Psoas muscle (tissue), 8 donors: ENCODE results near the gene PSMA8. TPM values are rescaled to one million over a fixed set of nuclear protein-coding genes. Genes with fewer than 3 reads are reported as not detected.
"Not testable (repeated sequence)": the region's sequence is repeated elsewhere in the genome, so short reads cannot be mapped to it uniquely, and the experiment has no call there.

Experiments
- ATAC-seq, 4 donors: fragments of 200-7000 bp; cut with Tn5 transposase; one replicate each; pipeline ENCODE4 v1.9.1; 2020; ENCODE audit warnings: moderate library complexity in 3 of 4, mild to moderate bottlenecking in 2 of 4
- DNase-seq, 2 donors: peaks; one replicate each; pipeline ENCODE4 v3.0.0-alpha.2; 2020
- H3K27ac ChIP-seq: fragments of 200-600 bp; one replicate; pipeline ENCODE4 v1.8.0; 2022
- H3K27me3 ChIP-seq, 3 donors: fragments of 200-600 bp in 1 of 3; one replicate each; pipeline versions ENCODE4 v1.6.1 to v1.8.0; 2013 to 2022; ENCODE audit warnings: low read length in 2 of 3, mild to moderate bottlenecking in 2 of 3, moderate library complexity in 1 of 3; ENCODE audit not compliant: insufficient read depth in 3 of 3
- H3K36me3 ChIP-seq, 2 donors: fragments of 200-600 bp in 1 of 2; one replicate each; pipeline versions ENCODE4 v1.6.1 to v1.8.0; 2013 to 2022; ENCODE audit warnings: low read depth in 1 of 2, mild to moderate bottlenecking in 1 of 2, moderate library complexity in 1 of 2; ENCODE audit not compliant: insufficient read depth in 1 of 2
- H3K4me1 ChIP-seq: fragments of 200-600 bp; one replicate; pipeline ENCODE4 v1.8.0; 2022
- H3K4me3 ChIP-seq: fragments of 200-600 bp; one replicate; pipeline ENCODE4 v1.8.0; 2022; ENCODE audit warnings: mild to moderate bottlenecking
- H3K9me3 ChIP-seq: fragments of 200-600 bp; one replicate; pipeline ENCODE4 v1.8.0; 2022
- WGBS, 3 donors: extraction: QIAGEN DNeasy Blood & Tissue Kit; methylation state at CpG; one replicate each; pipeline versions ENCODE4 v1.1.6 to v1.1.7; 2013; 5-methylcytosine and 5-hydroxymethylcytosine counted together
- intact Hi-C, 2 donors: fragments of 100-400 bp; cut with DNase I; formaldehyde crosslinking; loops; one replicate each; pipeline versions ENCODE4 v1.11.0 to v1.14.2; 2022
- polyA plus RNA-seq, 3 donors: library from polyadenylated mRNA; stranded (reverse); fragments of 200-250 nt; gene quantifications; one replicate each; pipeline ENCODE4 v1.2.3, GENCODE V29; 2013
- total RNA-seq, 4 donors: library from RNA; stranded (reverse); fragmentation: NEBNext Ultra II Directional in 2 of 4; extraction: Animal tissue kit (Norgen Biotek cat#: 25700) in 2 of 4; gene quantifications; one replicate each; pipeline versions ENCODE4 v1.2.1 to v1.2.4, GENCODE V29; 2021 to 2023
- TF ChIP-seq, protein P1 (sequence below): fragments of 200-600 bp; IDR thresholded peaks from one replicate; pipeline ENCODE4 v1.8.0; 2022; ENCODE audit warnings: antibody characterized with exemption
- donor health status: healthy with polysubstance abuse.
- donor health status: DM: no; HTN: no; CAD: no; lungs with moderate emphysema.
- donor health status: Bipolar disorder and iron deficiency.
- donor health status: healthy.
- donor health status: DM: yes; HTN: yes; CAD: no.
- donor health status: DM: no; HTN: no; CAD: no.
- donor health status: DM: no; HTN: no; CAD: no.
- donor health status: DM: yes; HTN: yes; CAD: no.

The PSMA8 gene
- total and polyA plus RNA-seq, 7 donors, result not detected

DNA sequence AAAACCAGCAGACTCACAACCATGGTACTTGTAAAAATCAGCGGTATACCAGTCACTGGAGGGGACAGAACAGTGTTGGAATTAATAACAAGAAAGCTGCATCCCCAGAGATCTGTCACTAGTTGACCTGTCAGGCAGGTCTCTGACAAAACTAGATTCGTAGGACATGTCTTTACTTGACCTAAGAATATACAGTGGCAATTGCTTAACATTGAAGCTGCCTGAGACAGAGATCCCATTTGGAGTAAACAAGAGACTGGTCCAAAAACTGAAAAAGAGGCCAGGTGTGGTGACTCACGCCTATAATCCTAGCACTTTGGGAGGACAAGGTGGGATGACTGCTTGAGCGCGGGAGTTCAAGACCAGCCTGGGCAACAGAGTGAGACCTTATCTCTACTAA is 36.1 kb upstream of the PSMA8 start:
- H3K9me3 ChIP-seq, result no peaks in the 10 kb centered on the region
- TF ChIP-seq, protein P1, sequence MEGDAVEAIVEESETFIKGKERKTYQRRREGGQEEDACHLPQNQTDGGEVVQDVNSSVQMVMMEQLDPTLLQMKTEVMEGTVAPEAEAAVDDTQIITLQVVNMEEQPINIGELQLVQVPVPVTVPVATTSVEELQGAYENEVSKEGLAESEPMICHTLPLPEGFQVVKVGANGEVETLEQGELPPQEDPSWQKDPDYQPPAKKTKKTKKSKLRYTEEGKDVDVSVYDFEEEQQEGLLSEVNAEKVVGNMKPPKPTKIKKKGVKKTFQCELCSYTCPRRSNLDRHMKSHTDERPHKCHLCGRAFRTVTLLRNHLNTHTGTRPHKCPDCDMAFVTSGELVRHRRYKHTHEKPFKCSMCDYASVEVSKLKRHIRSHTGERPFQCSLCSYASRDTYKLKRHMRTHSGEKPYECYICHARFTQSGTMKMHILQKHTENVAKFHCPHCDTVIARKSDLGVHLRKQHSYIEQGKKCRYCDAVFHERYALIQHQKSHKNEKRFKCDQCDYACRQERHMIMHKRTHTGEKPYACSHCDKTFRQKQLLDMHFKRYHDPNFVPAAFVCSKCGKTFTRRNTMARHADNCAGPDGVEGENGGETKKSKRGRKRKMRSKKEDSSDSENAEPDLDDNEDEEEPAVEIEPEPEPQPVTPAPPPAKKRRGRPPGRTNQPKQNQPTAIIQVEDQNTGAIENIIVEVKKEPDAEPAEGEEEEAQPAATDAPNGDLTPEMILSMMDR, result no peak
- DNase-seq (no peak), ATAC-seq (no peak)
- H3K4me1 ChIP-seq, result no peaks in the 10 kb centered on the region
- H3K4me3 ChIP-seq, result no peak overlapping the region
- no peaks in the 10 kb centered on the region for H3K36me3 ChIP-seq
- no peaks in the 10 kb centered on the region for H3K27me3 ChIP-seq
- 92 to 95% (median 95%) methylated on average over 5 of the region's 5 CpGs for WGBS, 3 donors
- intact Hi-C loops, result no loop called here
- no peak overlapping the region for H3K27ac ChIP-seq

- 66 to 73% (median 70%) methylated on average over 5 of the region's 5 CpGs for WGBS, 3 donors
- no peak for ATAC-seq
- Histone ChIP-seq H3K4me1 (no peaks in the 10 kb centered on the region), H3K36me3 (no peaks in the 10 kb centered on the region), H3K4me3 (no peak overlapping the region), H3K27me3 (no peaks in the 10 kb centered on the region), H3K27ac (no peak overlapping the region), H3K9me3 (no peaks in the 10 kb centered on the region)
- TF ChIP-seq, protein P1, result no peak
- DNase-seq, result no peak
- intact Hi-C loops, result no loop called here
Measured at GRCh38 chr18:26103579-26103978, 30.1 kb upstream of the PSMA8 start.

- no peak for ATAC-seq
- Histone ChIP-seq H3K4me3 (no peak overlapping the region), H3K27ac (no peak overlapping the region), H3K9me3 (no peaks in the 10 kb centered on the region), H3K36me3 (no peaks in the 10 kb centered on the region), H3K4me1 (no peaks in the 10 kb centered on the region), H3K27me3 (no peaks in the 10 kb centered on the region)
- 84 to 97% (median 87%) methylated on average over 1 of the region's 1 CpG for WGBS, 3 donors
- intact Hi-C loops, result no loop called here
- DNase-seq, result no peak
- TF ChIP-seq, protein P1, result no peak
Measured at GRCh38 chr18:26104035-26104434, 29.6 kb upstream of the PSMA8 start.

DNA sequence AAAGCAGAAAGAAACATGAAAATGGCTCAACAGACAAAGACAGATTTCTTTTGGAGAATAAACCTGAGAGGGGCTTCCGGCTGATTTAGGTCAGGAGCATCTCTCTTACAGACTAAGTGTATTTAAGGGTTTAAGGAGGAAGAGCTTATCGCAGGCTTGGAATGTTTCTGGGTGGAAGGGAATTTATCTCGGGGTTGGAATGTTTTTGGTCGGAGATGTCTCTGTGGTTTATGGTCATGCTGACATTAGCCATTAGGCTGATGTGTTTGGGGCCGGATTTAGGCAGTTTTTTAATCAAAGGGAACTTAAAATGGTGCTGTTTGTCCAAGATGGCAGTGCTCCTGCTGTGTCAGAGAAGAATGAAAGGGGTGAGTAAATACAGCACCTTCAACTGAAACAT is 14.4 kb upstream of the PSMA8 start:
- Histone ChIP-seq H3K9me3 (no peaks in the 10 kb centered on the region), H3K4me1 (no peaks in the 10 kb centered on the region), H3K4me3 (no peak overlapping the region), H3K27ac (no peak overlapping the region), H3K27me3 (peaks cover 0 to 4% (median 0%) of the 10 kb centered on the region in 3 donors), H3K36me3 (no peaks in the 10 kb centered on the region)
- DNase-seq, result no peak
- no peak for ATAC-seq
- TF ChIP-seq, protein P1, result no peak
- WGBS, 3 donors, result 77 to 87% (median 84%) methylated on average over 5 of the region's 5 CpGs
- intact Hi-C loops, result no loop called here

DNA sequence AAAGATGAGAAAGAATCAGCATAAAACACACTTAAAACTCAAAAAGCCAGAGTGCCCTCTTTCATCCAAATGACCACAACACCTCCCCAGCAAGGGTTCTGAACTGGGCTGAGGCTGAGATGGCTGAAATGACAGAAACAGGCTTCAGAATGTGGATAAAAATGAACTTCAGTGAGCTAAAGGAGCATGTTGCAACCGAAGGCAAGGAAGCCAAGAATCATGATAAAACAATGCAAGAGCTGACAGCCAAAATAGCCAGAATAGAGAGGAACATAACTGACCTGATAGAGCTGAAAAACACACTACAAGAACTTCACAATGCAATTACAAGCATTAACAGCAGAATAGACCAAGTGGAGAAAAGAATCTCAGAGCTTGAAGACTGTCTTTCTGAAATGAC is 12.2 kb upstream of the PSMA8 start:
- WGBS, 3 donors, result 56 to 77% (median 71%) methylated on average over 1 of the region's 1 CpG
- no peaks in the 10 kb centered on the region for H3K36me3 ChIP-seq
- H3K9me3 ChIP-seq, result no peaks in the 10 kb centered on the region
- ATAC-seq, result no peak
- no peak overlapping the region for H3K27ac ChIP-seq
- H3K4me3 ChIP-seq, result no peak overlapping the region
- TF ChIP-seq, protein P1, result no peak
- intact Hi-C loops, result no loop called here
- peaks cover 0 to 4% (median 0%) of the 10 kb centered on the region in 3 donors for H3K27me3 ChIP-seq
- H3K4me1 ChIP-seq, result no peaks in the 10 kb centered on the region
- DNase-seq, result no peak

DNA sequence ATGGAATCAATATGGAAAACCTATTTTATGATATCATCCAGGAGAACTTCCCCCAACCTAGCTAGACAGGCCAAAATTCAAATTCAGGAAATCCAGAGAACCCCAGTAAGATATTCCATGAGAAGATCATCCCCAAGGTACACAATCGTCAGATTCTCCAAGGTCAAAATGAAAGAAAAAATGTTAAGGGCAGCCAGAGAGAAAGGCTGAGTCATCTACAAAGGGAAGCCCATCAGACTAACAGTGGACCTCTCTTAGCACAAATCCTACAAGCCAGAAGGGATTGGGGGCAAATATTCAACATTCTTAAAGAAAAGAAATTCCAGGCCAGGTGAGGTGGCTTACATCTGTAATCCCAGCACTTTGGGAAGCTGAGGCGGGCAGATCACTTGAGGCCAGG is 11.7 kb upstream of the PSMA8 start:
- H3K36me3 ChIP-seq, H3K4me3 ChIP-seq, ATAC-seq, H3K27me3 ChIP-seq, intact Hi-C loops, DNase-seq, H3K27ac ChIP-seq, H3K9me3 ChIP-seq, H3K4me1 ChIP-seq: not testable (repeated sequence)
- WGBS, 3 donors, result 79 to 86% (median 84%) methylated on average over 2 of the region's 2 CpGs
